GM23248 (cell line): ENCODE results near the gene FCGR3B.
"Not testable (repeated sequence)": the region's sequence is repeated elsewhere in the genome, so short reads cannot be mapped to it uniquely, and the experiment has no call there.

Source experiments
- EZH2 ChIP-seq: fragments of 200-600 bp; sonication (generic); IDR thresholded peaks from 2 replicates; pipeline ENCODE4 v1.6.1; 2018; ENCODE audit warnings: antibody characterized with exemption, mild to moderate bottlenecking; ENCODE audit not compliant: insufficient read depth, poor library complexity, severe bottlenecking
- EZH2phosphoT487 ChIP-seq: fragments of 200-600 bp; sonication (generic); IDR thresholded peaks from 2 replicates; pipeline ENCODE4 v1.6.1; 2018; ENCODE audit warnings: antibody characterized with exemption, moderate library complexity, mild to moderate bottlenecking, low read depth; ENCODE audit not compliant: insufficient read depth

GRCh38 chr1:161642697-161643096 lies 11.7 kb upstream of the FCGR3B start:
- TF ChIP-seq EZH2phosphoT487, EZH2: not testable (repeated sequence)
